Lower leg skin (tissue), 3 donors: ENCODE measurements around the gene RUNX2.

Experiments
- POLR2A ChIP-seq, 2 donors: fragments of 450-650 bp; IDR thresholded peaks; one replicate each; pipeline ENCODE4 v1.6.1; 2016 to 2017; ENCODE audit warnings: antibody characterized with exemption in 2 of 2, mild to moderate bottlenecking in 1 of 2, moderate library complexity in 1 of 2
- TF ChIP-seq, protein P1 (sequence below), 3 donors: fragments of 450-650 bp; IDR thresholded peaks; one replicate each; pipeline ENCODE4 v1.5.1; 2016; ENCODE audit warnings: antibody characterized with exemption in 3 of 3, mild to moderate bottlenecking in 3 of 3, moderate library complexity in 2 of 3

- TF ChIP-seq, protein P1, sequence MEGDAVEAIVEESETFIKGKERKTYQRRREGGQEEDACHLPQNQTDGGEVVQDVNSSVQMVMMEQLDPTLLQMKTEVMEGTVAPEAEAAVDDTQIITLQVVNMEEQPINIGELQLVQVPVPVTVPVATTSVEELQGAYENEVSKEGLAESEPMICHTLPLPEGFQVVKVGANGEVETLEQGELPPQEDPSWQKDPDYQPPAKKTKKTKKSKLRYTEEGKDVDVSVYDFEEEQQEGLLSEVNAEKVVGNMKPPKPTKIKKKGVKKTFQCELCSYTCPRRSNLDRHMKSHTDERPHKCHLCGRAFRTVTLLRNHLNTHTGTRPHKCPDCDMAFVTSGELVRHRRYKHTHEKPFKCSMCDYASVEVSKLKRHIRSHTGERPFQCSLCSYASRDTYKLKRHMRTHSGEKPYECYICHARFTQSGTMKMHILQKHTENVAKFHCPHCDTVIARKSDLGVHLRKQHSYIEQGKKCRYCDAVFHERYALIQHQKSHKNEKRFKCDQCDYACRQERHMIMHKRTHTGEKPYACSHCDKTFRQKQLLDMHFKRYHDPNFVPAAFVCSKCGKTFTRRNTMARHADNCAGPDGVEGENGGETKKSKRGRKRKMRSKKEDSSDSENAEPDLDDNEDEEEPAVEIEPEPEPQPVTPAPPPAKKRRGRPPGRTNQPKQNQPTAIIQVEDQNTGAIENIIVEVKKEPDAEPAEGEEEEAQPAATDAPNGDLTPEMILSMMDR (IDR thresholded peaks at IDR 0.05) = no peak
- TF ChIP-seq POLR2A (IDR thresholded peaks at IDR 0.05) = no peak
Measured at GRCh38 chr6:45366534-45366933, 38.4 kb downstream of the RUNX2 start.
